ENCODE data around the gene NBPF20. TPM values are rescaled to one million over a fixed set of nuclear protein-coding genes. Genes with fewer than 3 reads are reported as not detected.
"Not testable (repeated sequence)": the region's sequence is repeated elsewhere in the genome, so short reads cannot be mapped to it uniquely, and the experiment has no call there.

NBPF20 gene
- total RNA-seq, 1 donor from 2014 or later = 0.37 TPM

DNA sequence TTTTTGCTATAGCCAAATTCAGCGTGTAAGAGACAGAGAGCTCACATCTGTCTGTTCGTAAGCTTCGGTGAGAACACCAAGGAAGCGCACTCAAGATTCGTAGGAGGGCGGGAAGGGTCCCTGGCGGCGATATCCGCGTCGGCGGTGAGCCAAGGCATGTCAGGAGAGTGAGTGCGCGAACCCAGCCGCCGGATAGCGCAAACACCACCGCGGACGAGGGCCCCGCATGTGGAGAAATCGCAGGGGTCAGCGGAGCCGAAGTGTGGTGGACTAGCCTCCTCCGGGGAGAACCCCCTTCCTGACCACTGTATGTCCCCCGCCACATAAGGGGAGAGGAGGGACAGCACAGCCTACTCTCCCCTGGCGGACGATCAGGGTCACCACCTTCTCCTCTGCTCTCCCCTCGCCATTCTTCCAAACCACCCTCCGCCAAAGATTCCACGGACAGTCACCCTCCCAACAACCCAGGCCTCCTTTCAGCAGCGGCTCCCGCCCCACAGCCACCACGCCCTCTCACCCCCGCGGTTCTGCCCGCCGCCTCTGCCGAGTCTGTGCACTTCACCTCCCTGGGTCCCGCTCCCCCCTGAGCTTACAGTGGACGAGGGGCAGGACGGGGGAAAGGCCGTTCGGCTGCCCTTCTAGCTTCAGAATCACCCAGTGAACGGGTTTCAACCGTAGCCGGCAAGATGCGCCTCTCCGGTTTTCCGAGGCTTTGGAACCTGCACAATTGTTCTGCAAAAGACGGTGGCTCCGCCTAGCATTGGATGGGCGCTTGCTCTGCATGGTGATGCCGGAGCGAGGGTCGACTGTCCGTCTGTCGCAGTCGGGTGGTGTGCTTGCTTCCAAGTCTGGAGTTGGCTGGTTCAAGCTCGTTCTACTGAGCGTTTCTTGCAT, 6.2 kb upstream of the NBPF20 start:
- H3K4me2 ChIP-seq = peak overlapping the region; percentile 76
- H3K4me3 ChIP-seq = peak overlapping the region; percentile 42
- peak overlapping the region; percentile 82 for H3K4me3 Mint-ChIP-seq
- H3K9ac ChIP-seq; H3K27ac ChIP-seq; H3K4me1 Mint-ChIP-seq; H3F3A ChIP-seq (ENCODE audit: low read depth); H3K36me3 ChIP-seq; H3K27ac Mint-ChIP-seq; H3K36me3 Mint-ChIP-seq; H3K9me3 ChIP-seq (ENCODE audit: low read depth); H3K4me1 ChIP-seq; H4K20me1 ChIP-seq (ENCODE audit: low read depth); H3K79me2 ChIP-seq (ENCODE audit: low read depth): not testable (repeated sequence)
- peaks cover 25% of the 10 kb centered on the region for H3K9me3 Mint-ChIP-seq
- peak overlapping the region; percentile 73 for H2AFZ ChIP-seq (replicated peaks)
- H3K27me3 ChIP-seq = peaks cover 80% of the 10 kb centered on the region
- H3K27me3 Mint-ChIP-seq (ENCODE audit: insufficient read depth, low read depth) = peaks cover 48% of the 10 kb centered on the region
- TF ChIP-seq EZH2 (IDR thresholded peaks at IDR 0.05) (peak; percentile 82), CTCF (IDR thresholded peaks at IDR 0.05) (peak; percentile 22), EZH2phosphoT487 (IDR thresholded peaks at IDR 0.05) (peak; percentile 30)
- DNase-seq (ENCODE audit: low spot score) = peak; percentile 28

DNA sequence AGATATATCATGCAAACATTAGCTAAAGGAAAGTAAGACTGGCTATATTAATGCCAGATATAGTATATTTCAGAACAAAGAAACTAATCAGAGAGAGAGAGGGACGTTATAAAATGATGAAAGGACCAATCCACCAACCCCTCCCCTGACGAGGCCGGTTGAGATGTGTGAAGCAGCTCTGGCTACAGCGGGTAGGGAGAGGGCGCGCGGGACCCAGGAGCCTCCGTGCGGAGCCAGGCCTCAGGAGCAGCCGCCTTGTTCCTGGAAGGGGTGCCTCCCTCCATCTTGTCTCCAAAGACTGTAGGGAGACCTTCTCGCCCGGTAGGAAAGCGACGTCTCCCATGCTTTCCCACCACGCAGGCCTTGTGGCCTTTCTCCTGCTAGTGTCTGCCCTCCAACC, 5.4 kb upstream of the NBPF20 start:
- not testable (repeated sequence) for H3K4me1 Mint-ChIP-seq; H3K9ac ChIP-seq; H3F3A ChIP-seq (ENCODE audit: low read depth); H3K36me3 Mint-ChIP-seq; H4K20me1 ChIP-seq (ENCODE audit: low read depth); H3K27ac Mint-ChIP-seq; H3K4me1 ChIP-seq; H3K36me3 ChIP-seq; H3K79me2 ChIP-seq (ENCODE audit: low read depth); H2AFZ ChIP-seq (replicated peaks); DNase-seq (ENCODE audit: low spot score); H3K9me3 ChIP-seq (ENCODE audit: low read depth); H3K27ac ChIP-seq
- peak overlapping the region; percentile 31 for H3K4me2 ChIP-seq
- peak overlapping the region; percentile 42 for H3K4me3 ChIP-seq
- Mint-ChIP-seq H3K27me3 (ENCODE audit: insufficient read depth, low read depth) (peaks cover 49% of the 10 kb centered on the region), H3K4me3 (peak overlapping the region; percentile 59), H3K9me3 (peaks cover 25% of the 10 kb centered on the region)
- H3K27me3 ChIP-seq = peaks cover 85% of the 10 kb centered on the region

DNA sequence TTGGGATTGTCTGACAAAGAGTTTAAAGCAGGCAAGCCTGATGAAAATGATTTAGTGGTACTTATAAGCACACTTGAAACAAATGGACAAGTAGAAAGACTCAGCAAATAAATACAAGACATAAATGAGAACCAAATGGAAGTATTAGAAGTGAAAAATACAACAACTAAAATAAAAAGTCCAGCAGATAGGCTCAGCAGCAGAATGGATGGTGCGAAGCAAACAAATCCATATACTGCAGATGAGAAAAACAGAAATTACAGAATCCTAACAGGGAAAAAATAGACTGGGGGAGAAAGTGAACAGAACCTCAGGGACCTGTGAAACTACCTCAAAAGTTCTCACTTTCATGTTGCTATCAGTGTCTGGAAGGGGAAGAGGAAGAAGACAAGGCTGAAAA, 3.9 kb upstream of the NBPF20 start:
- H3K27me3 ChIP-seq = peaks cover 91% of the 10 kb centered on the region
- peak; percentile 7 for TF ChIP-seq EZH2 (IDR thresholded peaks at IDR 0.05)
- H3K27ac Mint-ChIP-seq = not testable (repeated sequence)

GRCh38 chr1:145424612-145425435, 579 bp downstream of the NBPF20 start:
- Histone ChIP-seq H2AFZ (replicated peaks) (peak overlapping the region; percentile 97), H3K27me3 (peaks cover 58% of the 10 kb centered on the region), H3F3A (ENCODE audit: low read depth) (peaks cover 12% of the 10 kb centered on the region), H3K4me2 (peak overlapping the region; percentile 75), H3K4me3 (peak overlapping the region; percentile 62)
- H3K36me3 Mint-ChIP-seq; H3K9me3 ChIP-seq (ENCODE audit: low read depth); H3K27ac Mint-ChIP-seq; H3K9ac ChIP-seq; H3K4me1 Mint-ChIP-seq; H4K20me1 ChIP-seq (ENCODE audit: low read depth); H3K4me1 ChIP-seq; H3K27ac ChIP-seq; H3K79me2 ChIP-seq (ENCODE audit: low read depth); H3K36me3 ChIP-seq: not testable (repeated sequence)
- peak; percentile 18 for DNase-seq (ENCODE audit: low spot score)
- H3K9me3 Mint-ChIP-seq = peaks cover 22% of the 10 kb centered on the region
- TF ChIP-seq EZH2 (IDR thresholded peaks at IDR 0.05) = peak; percentile 64
- peak overlapping the region; percentile 96 for H3K4me3 Mint-ChIP-seq
- peaks cover 37% of the 10 kb centered on the region for H3K27me3 Mint-ChIP-seq (ENCODE audit: insufficient read depth, low read depth)

More for the DNA sequence above, 3.9 kb upstream of the NBPF20 start:
- H3K4me1 Mint-ChIP-seq; H4K20me1 ChIP-seq (ENCODE audit: low read depth); H3K79me2 ChIP-seq (ENCODE audit: low read depth); H3K4me2 ChIP-seq; H3K4me3 ChIP-seq; H3K27ac ChIP-seq; DNase-seq (ENCODE audit: low spot score); H3K36me3 Mint-ChIP-seq; H3K4me1 ChIP-seq; H3K9me3 ChIP-seq (ENCODE audit: low read depth); H3K4me3 Mint-ChIP-seq; H3K9ac ChIP-seq; H3K36me3 ChIP-seq; H2AFZ ChIP-seq (replicated peaks): not testable (repeated sequence)
- Mint-ChIP-seq H3K27me3 (ENCODE audit: insufficient read depth, low read depth) (peaks cover 54% of the 10 kb centered on the region), H3K9me3 (peaks cover 25% of the 10 kb centered on the region)
- H3F3A ChIP-seq (ENCODE audit: low read depth) = peaks cover 10% of the 10 kb centered on the region

DNA sequence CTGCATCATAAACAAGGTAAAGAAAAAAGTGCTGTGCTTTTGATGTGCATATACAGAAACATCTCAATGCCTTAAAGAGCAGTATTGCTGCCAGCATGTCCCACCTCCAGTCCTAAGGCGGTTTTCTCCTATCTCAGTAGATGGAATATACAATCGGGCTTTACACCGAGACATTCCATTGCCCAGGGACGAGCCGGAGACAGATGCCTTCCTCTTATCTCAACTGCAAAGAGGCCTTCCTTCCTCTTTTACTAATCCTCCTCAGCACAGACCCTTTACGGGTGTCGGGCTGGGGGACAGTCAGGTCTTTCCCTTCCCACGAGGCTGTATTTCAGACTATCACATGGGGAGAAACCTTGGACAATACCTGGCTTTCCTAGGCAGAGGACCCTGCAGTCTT, 10.3 kb downstream of the NBPF20 start:
- not testable (repeated sequence) for DNase-seq (ENCODE audit: low spot score); H3K27me3 Mint-ChIP-seq (ENCODE audit: insufficient read depth, low read depth); H3K9me3 ChIP-seq (ENCODE audit: low read depth); H3K4me3 ChIP-seq; H3K79me2 ChIP-seq (ENCODE audit: low read depth); H3K27ac ChIP-seq; H3K27ac Mint-ChIP-seq; H2AFZ ChIP-seq (replicated peaks); H3K4me3 Mint-ChIP-seq; H3K4me1 Mint-ChIP-seq; H3K27me3 ChIP-seq; H4K20me1 ChIP-seq (ENCODE audit: low read depth); H3K4me2 ChIP-seq; H3F3A ChIP-seq (ENCODE audit: low read depth); H3K36me3 ChIP-seq; H3K9me3 Mint-ChIP-seq; H3K4me1 ChIP-seq; H3K9ac ChIP-seq; H3K36me3 Mint-ChIP-seq

GRCh38 chr1:145407266-145407665, 18.1 kb downstream of the NBPF20 start:
- not testable (repeated sequence) for H3K27me3 ChIP-seq; H3K9ac ChIP-seq; H4K20me1 ChIP-seq (ENCODE audit: low read depth); H3K79me2 ChIP-seq (ENCODE audit: low read depth); H3K4me1 Mint-ChIP-seq; H3K4me3 ChIP-seq; H3K4me3 Mint-ChIP-seq; H3K36me3 ChIP-seq; H3F3A ChIP-seq (ENCODE audit: low read depth); DNase-seq (ENCODE audit: low spot score); H3K27ac ChIP-seq; H2AFZ ChIP-seq (replicated peaks); H3K4me2 ChIP-seq; H3K9me3 Mint-ChIP-seq; H3K27ac Mint-ChIP-seq; H3K36me3 Mint-ChIP-seq; H3K27me3 Mint-ChIP-seq (ENCODE audit: insufficient read depth, low read depth); H3K4me1 ChIP-seq; H3K9me3 ChIP-seq (ENCODE audit: low read depth)

All from neural progenitor cell (in vitro differentiated cells).